ENCODE data around the gene HSPA5.

DNA sequence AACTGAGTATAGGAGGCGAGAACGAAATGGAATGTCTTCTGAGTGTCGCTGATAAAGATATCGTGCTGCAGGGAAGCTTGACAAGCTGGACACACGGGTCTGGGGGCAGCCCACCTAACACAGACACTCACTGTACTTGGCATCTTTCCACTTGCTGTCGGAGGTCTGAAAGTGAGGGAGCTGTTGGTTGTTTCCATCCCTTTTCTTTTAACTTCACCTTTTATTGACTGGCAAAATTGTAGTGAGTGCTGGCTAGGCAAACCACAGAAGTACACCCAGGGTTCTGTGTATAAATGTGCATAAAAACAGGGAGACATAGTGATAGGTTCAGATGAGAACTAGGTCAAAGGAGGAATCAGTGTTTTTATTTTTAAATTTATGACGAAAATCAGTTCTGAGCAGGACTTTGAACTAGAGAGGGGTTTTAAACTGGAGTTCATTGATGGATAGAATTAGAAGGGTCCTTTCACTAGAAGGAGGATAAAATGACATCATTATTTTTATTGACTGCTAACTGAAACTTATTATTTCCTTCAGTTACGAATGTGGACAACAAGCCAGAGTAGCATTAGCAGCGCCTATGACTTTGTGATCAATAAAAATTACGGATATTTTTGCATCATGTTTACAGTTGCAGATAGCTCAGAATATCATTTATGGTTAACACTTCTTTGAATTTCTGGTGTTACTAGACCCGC lies 21.3 kb upstream of the HSPA5 start:
- TF ChIP-seq SUZ12 (IDR thresholded peaks at IDR 0.05; ENCODE audit: extremely low read depth, insufficient read depth, insufficient read length) (no peak), ZNF274 (IDR thresholded peaks at IDR 0.05; ENCODE audit: low read depth, low read length) (no peak)

Measured in NT2/D1 (cell line).